ENCODE measurements around the gene ME2.

GRCh38 chr18:50902797-50903196 is 23.9 kb downstream of the ME2 start:
- TF ChIP-seq CTCF (IDR thresholded peaks at IDR 0.05; ENCODE audit: low read depth, low read length, poor library complexity, severe bottlenecking) (no peak), EZH2phosphoT487 (IDR thresholded peaks at IDR 0.05; ENCODE audit: borderline replicate concordance, low read length) (no peak)
